SKM-1 (cell line): ENCODE results near the gene MCM3.

Experiments
- DNase-seq: peaks from one replicate; lab custom pipeline; 2025; ENCODE audit not compliant: unreplicated experiment; lab: John Stamatoyannopoulos, UW

The MCM3 gene

GRCh38 chr6:52253494-52253893 lies 31.0 kb downstream of the MCM3 start:
- no peak for DNase-seq

GRCh38 chr6:52251113-52251512 lies 33.4 kb downstream of the MCM3 start:
- no peak for DNase-seq

GRCh38 chr6:52249078-52249477 lies 35.5 kb downstream of the MCM3 start:
- no peak for DNase-seq

GRCh38 chr6:52245425-52245824 lies 39.1 kb downstream of the MCM3 start:
- no peak for DNase-seq

- DNase-seq = no peak
Measured at GRCh38 chr6:52244400-52244799, 40.1 kb downstream of the MCM3 start, which contains the start of gene IL17F. Gene IL17F (minus strand): TSS chr6:52244500. CDS start chr6:52244429, 71 bp downstream.

- DNase-seq = no peak
Measured at GRCh38 chr6:52243282-52243893, 41.2 kb downstream of the MCM3 start.

GRCh38 chr6:52241819-52242218 lies 42.7 kb downstream of the MCM3 start:
- DNase-seq = no peak

GRCh38 chr6:52233975-52234823 lies 50.3 kb downstream of the MCM3 start:
- DNase-seq = no peak

- DNase-seq = no peak
Measured at GRCh38 chr6:52233005-52233404, 51.5 kb downstream of the MCM3 start.

GRCh38 chr6:52231406-52232127 lies 53.0 kb downstream of the MCM3 start:
- no peak for DNase-seq

- DNase-seq = no peak
Measured at GRCh38 chr6:52230685-52231084, 53.9 kb downstream of the MCM3 start.

- DNase-seq = no peak
Measured at GRCh38 chr6:52227495-52227894, 57.0 kb downstream of the MCM3 start.

GRCh38 chr6:52221302-52221701 lies 63.2 kb downstream of the MCM3 start:
- no peak for DNase-seq

- no peak for DNase-seq
Measured at GRCh38 chr6:52217761-52218160, 66.8 kb downstream of the MCM3 start.

GRCh38 chr6:52216932-52217575 lies 67.5 kb downstream of the MCM3 start:
- DNase-seq = no peak

- DNase-seq = no peak
Measured at GRCh38 chr6:52215787-52216186, 68.8 kb downstream of the MCM3 start.
